GM18520 (cell line): ENCODE results near the gene KASH5.
"Not testable (repeated sequence)": the region's sequence is repeated elsewhere in the genome, so short reads cannot be mapped to it uniquely, and the experiment has no call there.

Experiments
- ATAC-seq: cut with Tn5 transposase; IDR thresholded peaks from one replicate; pipeline ENCODE4 v1.9.1; 2021; ENCODE audit not compliant: unreplicated experiment

KASH5 gene

GRCh38 chr19:49453013-49453756 lies 65.1 kb downstream of the KASH5 start, which contains the start of gene ALDH16A1:
Gene ALDH16A1, plus strand, starts transcription at chr19:49453225. Its CDS starts 107 bp downstream, at chr19:49453332.
- ATAC-seq, result peak; percentile 83

DNA sequence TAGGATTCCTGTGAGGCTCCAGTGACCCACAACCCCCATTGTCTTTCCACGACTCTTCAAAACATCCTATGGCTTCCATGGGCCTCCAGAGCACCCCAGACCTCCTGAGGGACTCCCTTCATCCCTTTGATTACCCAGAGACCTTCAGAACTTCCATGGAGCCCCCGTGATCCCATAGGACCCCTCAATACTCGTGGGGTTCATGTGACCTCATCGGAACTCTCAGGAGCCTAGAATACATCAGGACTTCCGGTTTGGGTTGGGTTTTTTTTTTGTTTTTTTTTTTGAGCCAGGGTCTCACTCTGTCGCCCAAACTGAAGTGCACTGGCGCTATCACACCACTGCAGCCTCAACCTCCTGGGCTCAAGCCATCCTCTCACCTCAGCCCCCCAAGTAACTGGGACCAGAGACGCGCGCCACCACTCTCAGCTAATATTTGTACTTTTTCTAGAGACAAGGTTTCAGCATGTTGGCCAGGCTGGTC lies 65.8 kb downstream of the KASH5 start:
- ATAC-seq, result no peak

DNA sequence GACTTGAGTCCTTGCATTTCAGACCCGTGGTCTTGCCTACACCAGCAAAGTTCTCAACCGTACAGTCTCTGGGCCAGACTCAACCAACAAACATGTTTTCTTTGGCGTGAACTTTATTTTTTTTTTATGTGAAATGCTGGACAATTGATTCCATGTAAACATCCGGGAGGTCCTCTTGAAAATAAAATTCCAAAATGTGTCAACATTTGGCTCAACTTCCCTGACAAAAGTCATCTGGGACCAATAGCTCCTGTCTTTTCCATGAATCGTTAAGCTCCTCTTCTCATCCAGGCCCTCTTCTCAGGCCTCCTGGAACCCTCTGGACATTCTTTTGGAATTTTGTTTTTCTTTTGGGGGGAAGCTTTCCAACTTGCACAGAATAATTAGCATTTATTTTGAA lies 67.7 kb downstream of the KASH5 start:
- ATAC-seq, result no peak

- ATAC-seq, result no peak
Observed at GRCh38 chr19:49456326-49456725, 68.3 kb downstream of the KASH5 start.

DNA sequence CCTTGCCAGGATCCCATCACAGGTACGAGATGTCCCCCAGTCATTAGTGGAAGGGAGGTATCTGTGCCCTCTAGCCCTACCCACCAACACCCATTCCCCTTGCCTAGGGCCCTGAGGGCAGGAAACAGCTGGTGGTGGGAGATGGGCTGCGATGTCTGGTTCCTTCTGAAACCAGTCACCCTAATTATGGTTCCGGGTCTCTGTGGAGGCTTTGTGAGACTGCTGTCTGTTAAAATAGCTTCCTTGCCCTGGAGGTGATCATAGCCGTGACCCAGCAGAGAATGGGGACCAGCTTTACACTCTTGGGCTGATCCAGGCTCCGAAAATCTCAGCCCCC lies 70.5 kb downstream of the KASH5 start:
- ATAC-seq, result no peak

DNA sequence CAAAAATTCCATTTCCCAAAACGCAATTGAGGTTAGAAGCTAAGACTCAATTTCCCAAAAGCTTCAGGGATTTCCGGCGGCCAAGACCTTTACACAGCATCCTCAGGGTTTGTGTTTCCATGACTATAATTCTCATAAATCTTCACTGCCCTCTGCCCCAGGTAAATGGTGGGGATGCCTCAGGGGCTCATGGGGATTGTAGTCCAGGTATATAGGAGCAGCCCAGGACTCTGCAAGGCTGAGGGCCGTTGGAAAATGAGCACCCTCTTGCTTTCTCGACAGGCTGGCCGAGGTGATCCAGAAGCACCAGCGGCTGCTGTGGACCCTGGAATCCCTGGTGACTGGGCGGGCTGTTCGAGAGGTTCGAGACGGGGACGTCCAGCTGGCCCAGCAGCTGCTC lies 71.3 kb downstream of the KASH5 start:
- ATAC-seq, result no peak

GRCh38 chr19:49461130-49461529 lies 73.1 kb downstream of the KASH5 start:
- not testable (repeated sequence) for ATAC-seq

- ATAC-seq, result no peak
Observed at GRCh38 chr19:49461656-49462055, 73.6 kb downstream of the KASH5 start.

DNA sequence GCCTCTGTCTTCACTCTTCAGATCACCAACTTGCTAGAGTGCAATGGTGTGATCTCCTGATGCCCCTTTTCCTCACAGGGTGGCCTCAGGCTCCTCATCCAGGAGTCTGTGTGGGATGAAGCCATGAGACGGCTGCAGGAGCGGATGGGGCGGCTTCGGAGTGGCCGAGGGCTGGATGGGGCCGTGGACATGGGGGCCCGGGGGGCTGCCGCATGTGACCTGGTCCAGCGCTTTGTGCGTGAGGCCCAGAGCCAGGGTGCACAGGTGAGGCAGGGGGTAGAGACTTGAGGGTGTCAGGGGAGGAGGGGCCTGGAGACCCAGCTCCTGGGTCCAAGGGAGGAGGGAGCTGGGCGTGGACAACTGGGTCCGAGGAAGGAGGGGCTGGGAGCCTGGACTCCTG lies 74.4 kb downstream of the KASH5 start:
- no peak for ATAC-seq

GRCh38 chr19:49463960-49464740 lies 76.1 kb downstream of the KASH5 start:
- ATAC-seq, result no peak

GRCh38 chr19:49465371-49465770 lies 77.3 kb downstream of the KASH5 start:
- no peak for ATAC-seq
